Stimulated activated naive CD8-positive, alpha-beta T cell treated with anti-CD3 and anti-CD28 coated beads, Interleukin-15, Interleukin-2, amounts not matched to agents 100 ng/mL and 50 ng/mL, for 24 hours (primary cell): Measurements from ENCODE around the gene SNCAIP.

Experiments used
- H3K27ac Mint-ChIP-seq: one replicate; pipeline ENCODE4 v1.8.0; 2021; ENCODE audit warnings: mild to moderate bottlenecking, mixed read lengths
- H3K27me3 Mint-ChIP-seq: one replicate; pipeline ENCODE4 v1.8.0; 2021; ENCODE audit warnings: mixed read lengths
- H3K36me3 Mint-ChIP-seq: one replicate; pipeline ENCODE4 v1.8.0; 2021; ENCODE audit warnings: low read depth, mixed read lengths
- H3K4me1 Mint-ChIP-seq: one replicate; pipeline ENCODE4 v1.8.0; 2021; ENCODE audit warnings: low read depth, mixed read lengths
- H3K4me3 Mint-ChIP-seq: one replicate; pipeline ENCODE4 v1.8.0; 2021; ENCODE audit warnings: mild to moderate bottlenecking, mixed read lengths
- H3K9me3 Mint-ChIP-seq: one replicate; pipeline ENCODE4 v1.8.0; 2021; ENCODE audit warnings: mixed read lengths

SNCAIP gene

DNA sequence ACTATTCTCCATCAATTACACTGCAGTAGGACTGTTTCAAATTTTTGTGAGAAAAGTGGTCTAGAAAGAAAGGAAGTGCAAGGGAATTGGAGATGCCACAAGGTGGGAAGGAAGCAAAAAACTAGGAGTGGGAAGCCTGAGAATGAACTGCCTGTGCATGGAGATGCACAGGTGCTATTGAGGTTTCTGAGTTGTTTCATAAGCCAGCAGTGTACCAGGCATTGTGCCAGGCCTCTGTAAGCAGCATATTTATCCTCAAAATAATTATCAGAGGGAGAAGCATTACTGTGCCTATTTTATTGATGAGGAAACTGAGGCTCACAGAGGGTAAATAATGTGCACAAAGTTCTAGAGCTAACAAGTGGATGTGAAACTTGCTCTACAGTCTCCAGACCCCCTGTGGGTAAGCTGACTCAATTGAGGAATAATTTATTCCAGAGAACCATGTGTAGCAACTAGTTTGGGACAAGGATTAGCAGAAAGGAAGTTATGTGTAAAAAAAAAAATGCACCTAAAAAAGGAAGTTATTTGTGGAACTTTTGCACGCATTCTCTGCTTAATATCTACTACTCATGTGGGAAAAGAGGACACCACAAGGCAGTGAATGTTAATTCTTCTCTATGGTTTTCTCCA, 96.7 kb downstream of the SNCAIP start:
- no peak overlapping the region for H3K4me3 Mint-ChIP-seq
- no peaks in the 10 kb centered on the region for H3K4me1 Mint-ChIP-seq
- no peaks in the 10 kb centered on the region for H3K9me3 Mint-ChIP-seq
- no peaks in the 10 kb centered on the region for H3K36me3 Mint-ChIP-seq
- H3K27me3 Mint-ChIP-seq = peaks cover 5% of the 10 kb centered on the region
- no peak overlapping the region for H3K27ac Mint-ChIP-seq

DNA sequence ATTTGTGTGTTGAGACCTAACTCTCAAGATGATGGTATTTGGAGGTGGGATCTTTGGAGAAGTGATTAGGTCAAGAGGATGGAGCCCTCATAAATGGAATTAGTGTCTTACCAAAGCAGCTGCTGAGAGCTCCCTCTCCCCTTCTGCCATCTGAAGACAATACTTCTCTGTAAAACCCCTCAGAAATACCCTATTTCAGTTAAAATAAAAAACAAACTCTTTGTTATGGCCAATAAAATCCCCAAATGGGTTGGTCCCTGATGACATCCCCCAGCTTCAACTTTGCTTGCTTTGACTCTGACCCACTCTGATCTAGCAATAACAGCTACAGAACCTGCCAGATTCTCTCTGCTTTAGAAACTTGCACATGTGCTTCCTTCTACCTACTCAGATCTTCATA, 100.9 kb downstream of the SNCAIP start:
- no peaks in the 10 kb centered on the region for H3K36me3 Mint-ChIP-seq
- no peaks in the 10 kb centered on the region for H3K4me1 Mint-ChIP-seq
- no peak overlapping the region for H3K4me3 Mint-ChIP-seq
- H3K9me3 Mint-ChIP-seq = no peaks in the 10 kb centered on the region
- H3K27ac Mint-ChIP-seq = no peak overlapping the region
- H3K27me3 Mint-ChIP-seq = peaks cover 7% of the 10 kb centered on the region

DNA sequence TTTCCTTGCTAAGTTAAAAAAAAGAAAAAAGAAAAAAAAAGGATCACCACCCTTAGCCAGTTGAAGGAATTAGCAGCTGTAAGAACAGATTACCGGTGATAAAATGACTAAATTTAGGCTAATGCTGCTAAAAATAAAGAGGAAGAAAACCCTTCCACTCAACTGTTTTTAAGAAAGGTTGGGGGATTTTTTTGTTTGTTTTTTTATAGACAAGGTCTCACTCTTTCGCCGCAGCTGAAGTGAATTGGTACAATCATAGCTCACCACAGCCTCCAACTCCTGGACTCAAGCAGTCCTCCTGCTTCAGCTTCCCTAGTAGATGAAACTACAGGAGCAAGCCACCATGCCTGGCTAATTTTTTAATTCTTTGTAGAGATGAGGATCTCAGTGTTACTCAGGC, 101.7 kb downstream of the SNCAIP start:
- Mint-ChIP-seq H3K27ac (no peak overlapping the region), H3K27me3 (peaks cover 7% of the 10 kb centered on the region), H3K9me3 (no peaks in the 10 kb centered on the region), H3K36me3 (no peaks in the 10 kb centered on the region), H3K4me1 (no peaks in the 10 kb centered on the region), H3K4me3 (no peak overlapping the region)

GRCh38 chr5:122415030-122415800, 103.2 kb downstream of the SNCAIP start:
- Mint-ChIP-seq H3K27ac (no peak overlapping the region), H3K27me3 (peaks cover 7% of the 10 kb centered on the region), H3K9me3 (no peaks in the 10 kb centered on the region), H3K36me3 (no peaks in the 10 kb centered on the region), H3K4me1 (no peaks in the 10 kb centered on the region), H3K4me3 (no peak overlapping the region)

- no peaks in the 10 kb centered on the region for H3K4me1 Mint-ChIP-seq
- peaks cover 7% of the 10 kb centered on the region for H3K27me3 Mint-ChIP-seq
- H3K27ac Mint-ChIP-seq = no peak overlapping the region
- no peaks in the 10 kb centered on the region for H3K9me3 Mint-ChIP-seq
- H3K4me3 Mint-ChIP-seq = no peak overlapping the region
- H3K36me3 Mint-ChIP-seq = no peaks in the 10 kb centered on the region
These were observed 103.7 kb downstream of the SNCAIP start for GRCh38 chr5:122415801-122416120.

DNA sequence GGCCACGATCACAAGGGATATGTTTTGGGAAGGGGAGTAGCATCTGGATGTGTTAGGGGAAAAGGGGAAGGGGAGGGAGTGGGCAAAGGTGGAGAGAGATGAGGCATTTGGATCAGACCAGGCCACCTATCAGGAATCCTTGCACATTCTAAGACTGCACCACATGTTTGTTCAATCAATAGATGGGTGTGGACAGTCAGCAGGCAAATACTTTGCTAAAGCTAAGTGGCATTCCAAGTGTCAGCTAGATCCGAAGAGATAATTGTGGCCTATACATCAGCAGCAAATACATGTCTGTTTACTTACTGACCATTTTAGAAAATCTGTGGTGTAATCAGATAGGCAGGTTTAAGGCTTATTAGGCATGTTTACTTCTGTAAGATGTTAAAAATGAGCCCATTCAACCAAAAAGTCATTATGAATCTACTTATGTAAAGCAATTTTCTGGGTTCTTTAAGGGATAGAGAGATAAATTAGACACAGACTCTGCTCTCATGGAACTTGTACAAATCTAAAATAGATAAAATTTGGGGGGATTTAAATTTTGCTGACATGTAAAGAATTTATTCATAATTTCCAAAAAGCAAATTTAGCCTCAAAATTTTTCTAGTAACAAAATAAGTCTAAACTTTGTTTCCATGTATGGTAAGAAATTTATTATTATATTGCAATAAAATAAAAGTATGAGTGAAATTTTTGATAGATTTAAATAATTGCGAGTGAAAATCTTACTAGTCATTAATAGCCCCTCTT, 107.3 kb downstream of the SNCAIP start:
- no peak overlapping the region for H3K27ac Mint-ChIP-seq
- peaks cover 6% of the 10 kb centered on the region for H3K27me3 Mint-ChIP-seq
- H3K9me3 Mint-ChIP-seq = no peaks in the 10 kb centered on the region
- no peak overlapping the region for H3K4me3 Mint-ChIP-seq
- no peaks in the 10 kb centered on the region for H3K4me1 Mint-ChIP-seq
- H3K36me3 Mint-ChIP-seq = no peaks in the 10 kb centered on the region

- Mint-ChIP-seq H3K27me3 (peaks cover 6% of the 10 kb centered on the region), H3K9me3 (no peaks in the 10 kb centered on the region), H3K4me3 (no peak overlapping the region), H3K27ac (no peak overlapping the region), H3K4me1 (no peaks in the 10 kb centered on the region), H3K36me3 (no peaks in the 10 kb centered on the region)
These were observed 108.1 kb downstream of the SNCAIP start for GRCh38 chr5:122420091-122420490.

DNA sequence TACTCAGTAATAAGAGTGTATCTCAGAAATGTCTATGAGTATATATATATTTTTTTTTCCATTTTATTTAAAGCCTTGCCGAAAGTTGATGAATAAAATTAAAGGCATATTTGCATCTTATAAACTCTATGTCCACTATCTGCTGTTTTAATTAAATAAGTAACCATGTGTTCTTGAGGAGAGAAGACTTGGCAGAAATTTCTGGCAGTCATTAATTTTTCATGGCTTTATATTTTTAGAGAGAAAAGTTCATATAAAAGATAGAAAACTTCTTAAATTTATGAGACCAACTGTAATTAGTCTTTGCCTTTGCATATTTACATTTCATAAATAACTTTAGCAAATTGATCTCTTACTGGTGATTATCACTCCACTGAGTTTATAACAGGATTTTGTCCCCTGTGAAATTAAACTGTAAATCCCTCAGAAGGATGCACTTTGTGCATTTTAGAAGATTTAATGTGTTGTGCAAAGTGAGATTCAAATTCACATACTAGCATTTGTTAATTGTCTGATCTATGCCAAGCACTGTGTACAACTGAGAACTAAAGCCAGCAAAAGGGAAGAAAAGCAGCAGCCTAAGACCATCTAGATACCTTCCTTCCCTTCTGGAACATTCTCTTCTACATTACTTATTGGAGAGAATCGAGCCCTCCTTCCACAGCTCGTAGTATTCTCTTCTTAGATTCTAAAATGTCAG, 108.7 kb downstream of the SNCAIP start:
- peaks cover 6% of the 10 kb centered on the region for H3K27me3 Mint-ChIP-seq
- no peaks in the 10 kb centered on the region for H3K36me3 Mint-ChIP-seq
- H3K27ac Mint-ChIP-seq = no peak overlapping the region
- H3K9me3 Mint-ChIP-seq = no peaks in the 10 kb centered on the region
- H3K4me1 Mint-ChIP-seq = no peaks in the 10 kb centered on the region
- no peak overlapping the region for H3K4me3 Mint-ChIP-seq

GRCh38 chr5:122421374-122422079, 109.5 kb downstream of the SNCAIP start:
- Mint-ChIP-seq H3K4me1 (no peaks in the 10 kb centered on the region), H3K4me3 (no peak overlapping the region), H3K27ac (no peak overlapping the region), H3K36me3 (no peaks in the 10 kb centered on the region), H3K9me3 (no peaks in the 10 kb centered on the region), H3K27me3 (peaks cover 6% of the 10 kb centered on the region)

DNA sequence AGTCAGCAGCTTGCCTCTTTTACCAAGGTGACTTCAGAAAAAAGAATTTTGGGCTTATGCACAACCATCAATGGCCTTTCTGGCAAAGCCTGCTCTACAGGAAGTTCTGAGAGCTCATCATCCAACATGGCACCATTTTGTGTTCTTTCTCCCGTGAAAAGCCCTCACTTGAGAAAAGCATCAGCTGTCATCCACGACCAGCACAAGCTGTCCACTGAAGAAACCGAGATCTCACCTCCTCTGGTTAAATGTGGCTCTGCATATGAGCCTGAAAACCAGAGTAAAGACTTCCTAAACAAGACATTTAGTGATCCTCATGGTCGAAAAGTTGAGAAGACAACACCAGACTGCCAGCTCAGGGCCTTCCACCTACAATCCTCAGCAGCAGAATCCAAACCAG, 111.2 kb downstream of the SNCAIP start:
- Mint-ChIP-seq H3K27ac (no peak overlapping the region), H3K36me3 (no peaks in the 10 kb centered on the region), H3K27me3 (peaks cover 6% of the 10 kb centered on the region)

GRCh38 chr5:122424132-122424531, 112.1 kb downstream of the SNCAIP start:
- Mint-ChIP-seq H3K27me3 (peaks cover 6% of the 10 kb centered on the region), H3K27ac (no peak overlapping the region), H3K4me1 (no peaks in the 10 kb centered on the region), H3K4me3 (no peak overlapping the region), H3K36me3 (no peaks in the 10 kb centered on the region), H3K9me3 (no peaks in the 10 kb centered on the region)

More for the DNA sequence above, 111.2 kb downstream of the SNCAIP start:
- Mint-ChIP-seq H3K4me1 (no peaks in the 10 kb centered on the region), H3K9me3 (no peaks in the 10 kb centered on the region), H3K4me3 (no peak overlapping the region)

DNA sequence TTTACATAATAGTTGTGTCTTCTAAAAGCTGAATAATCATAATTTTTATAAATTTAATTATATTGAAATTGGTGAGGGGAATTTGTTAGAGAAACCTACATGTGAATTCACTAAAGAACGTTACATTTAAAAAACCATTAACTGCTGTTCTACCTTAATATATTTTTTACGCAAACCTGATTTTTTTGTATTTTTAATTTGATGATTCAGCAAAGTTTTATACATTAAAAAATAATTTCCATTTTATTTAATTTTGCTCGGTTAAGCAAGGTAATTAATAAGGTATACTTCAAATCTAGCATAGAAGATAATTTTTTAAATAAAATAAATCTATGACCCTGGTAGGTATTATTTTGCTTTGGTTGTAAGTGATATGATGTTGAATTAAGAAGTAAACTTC, 114.3 kb downstream of the SNCAIP start:
- Mint-ChIP-seq H3K4me1 (no peaks in the 10 kb centered on the region), H3K36me3 (no peaks in the 10 kb centered on the region), H3K9me3 (no peaks in the 10 kb centered on the region), H3K27ac (no peak overlapping the region), H3K27me3 (peaks cover 6% of the 10 kb centered on the region), H3K4me3 (no peak overlapping the region)

- H3K4me3 Mint-ChIP-seq = no peak overlapping the region
- H3K27ac Mint-ChIP-seq = no peak overlapping the region
- H3K4me1 Mint-ChIP-seq = no peaks in the 10 kb centered on the region
- H3K27me3 Mint-ChIP-seq = peaks cover 3% of the 10 kb centered on the region
- H3K36me3 Mint-ChIP-seq = no peaks in the 10 kb centered on the region
- H3K9me3 Mint-ChIP-seq = no peaks in the 10 kb centered on the region
These were observed 115.6 kb downstream of the SNCAIP start for GRCh38 chr5:122427621-122428020.

DNA sequence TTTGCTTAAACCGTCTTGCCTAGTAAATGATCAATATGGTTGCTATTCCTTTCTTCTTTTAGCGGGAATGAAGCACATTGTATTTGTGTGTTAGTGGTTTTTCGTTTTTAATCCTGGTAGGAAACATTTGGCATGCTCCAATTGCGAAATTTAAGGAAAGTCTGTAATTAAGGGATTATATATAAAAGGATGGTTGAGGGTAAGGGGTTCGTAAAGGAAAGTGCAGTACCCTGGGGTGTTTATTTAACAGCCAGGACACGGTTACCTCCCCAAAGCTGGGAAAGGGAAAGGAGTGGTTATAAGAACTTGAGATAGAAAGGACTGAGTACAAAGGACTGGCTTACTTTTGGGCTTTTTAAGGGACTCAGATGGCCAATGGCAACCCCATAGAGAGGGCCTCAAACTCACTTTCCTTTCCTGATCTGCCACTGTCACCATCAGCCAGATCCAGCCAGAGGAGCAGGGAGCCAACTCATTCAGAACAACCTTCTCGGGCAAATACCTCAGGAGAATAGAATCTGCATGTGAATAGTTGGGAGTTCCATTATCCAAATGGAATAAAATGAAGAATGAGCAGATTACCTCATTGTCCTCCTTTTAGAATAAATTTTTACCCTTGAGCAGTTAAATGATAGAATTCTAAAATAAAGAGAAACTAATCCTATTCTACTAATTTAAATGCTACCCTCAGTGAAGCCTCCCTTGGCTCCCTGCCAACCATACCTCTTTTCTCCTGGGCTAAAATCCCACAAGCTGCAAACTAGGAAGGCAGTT, 117.7 kb downstream of the SNCAIP start:
- Mint-ChIP-seq H3K4me3 (no peak overlapping the region), H3K9me3 (peaks cover 5% of the 10 kb centered on the region), H3K4me1 (no peaks in the 10 kb centered on the region), H3K27ac (no peak overlapping the region), H3K27me3 (peaks cover 3% of the 10 kb centered on the region), H3K36me3 (no peaks in the 10 kb centered on the region)
